Stimulated activated CD4-positive, alpha-beta T cell treated with anti-CD3 and anti-CD28 coated beads, Interleukin-15, amount 100 ng/mL, for 48 hours (primary cell): ENCODE data around the gene DAGLA.

Experiments used
- DNase-seq, 2 donors: peaks; one replicate each; pipeline ENCODE4 v3.0.0-alpha.2; 2020; ENCODE audit warnings: low read depth in 2 of 2

The DAGLA gene

GRCh38 chr11:61709572-61709971 lies 29.4 kb downstream of the DAGLA start:
- DNase-seq = no peak

GRCh38 chr11:61710019-61710418 lies 29.8 kb downstream of the DAGLA start:
- DNase-seq = no peak

GRCh38 chr11:61711037-61711436 lies 30.8 kb downstream of the DAGLA start:
- DNase-seq = no peak

GRCh38 chr11:61711498-61711897 lies 31.3 kb downstream of the DAGLA start:
- no peak for DNase-seq

- no peak for DNase-seq
Measured at GRCh38 chr11:61712314-61712713, 32.1 kb downstream of the DAGLA start.

- DNase-seq = no peak
Measured at GRCh38 chr11:61712846-61713245, 32.7 kb downstream of the DAGLA start.

- DNase-seq = no peak
Measured at GRCh38 chr11:61713464-61713863, 33.3 kb downstream of the DAGLA start.

- DNase-seq = no peak
Measured at GRCh38 chr11:61713906-61714305, 33.7 kb downstream of the DAGLA start.

- DNase-seq = no peak
Measured at GRCh38 chr11:61714316-61714715, 34.1 kb downstream of the DAGLA start.

GRCh38 chr11:61714916-61715315 lies 34.7 kb downstream of the DAGLA start:
- DNase-seq = no peak

- no peak for DNase-seq
Measured at GRCh38 chr11:61715867-61716266, 35.7 kb downstream of the DAGLA start.

GRCh38 chr11:61716478-61717285 lies 36.5 kb downstream of the DAGLA start:
- DNase-seq = no peak

- no peak for DNase-seq
Measured at GRCh38 chr11:61717286-61718033, 37.3 kb downstream of the DAGLA start.

GRCh38 chr11:61718046-61718531 lies 37.9 kb downstream of the DAGLA start:
- no peak for DNase-seq

- DNase-seq = no peak
Measured at GRCh38 chr11:61718621-61719302, 38.6 kb downstream of the DAGLA start.

GRCh38 chr11:61719978-61720377 lies 39.8 kb downstream of the DAGLA start:
- DNase-seq = no peak

GRCh38 chr11:61720597-61720996 lies 40.4 kb downstream of the DAGLA start:
- no peak for DNase-seq

GRCh38 chr11:61724437-61724836 lies 44.2 kb downstream of the DAGLA start:
- DNase-seq = no peak

- no peak for DNase-seq
Measured at GRCh38 chr11:61725781-61726231, 45.6 kb downstream of the DAGLA start.

- DNase-seq = no peak
Measured at GRCh38 chr11:61726775-61727174, 46.6 kb downstream of the DAGLA start.

GRCh38 chr11:61727401-61727811 lies 47.2 kb downstream of the DAGLA start:
- DNase-seq = no peak
